OCI-LY7 (cell line): ENCODE results near the gene CBX2. TPM values are rescaled to one million over a fixed set of nuclear protein-coding genes. Genes with fewer than 3 reads are reported as not detected.

Experiments
- BruUV-seq: library from RNA; stranded (reverse); fragments of 400-500 nt; replicated peaks from 2 replicates; lab custom pipeline; 2021; lab: Mats Ljungman, UMichigan
- CTCF ChIA-PET: fragments of 300-600 bp; sonication (Branson Sonifier 250); formaldehyde crosslinking; loops from one replicate; lab custom pipeline; 2022; ENCODE audit warnings: antibody characterized with exemption; ENCODE audit not compliant: unreplicated experiment; lab: Charles Lee
- POLR2A ChIA-PET: fragments of 300-600 bp; sonication (Branson Sonifier 250); formaldehyde crosslinking; loops from one replicate; lab custom pipeline; 2022; ENCODE audit warnings: antibody characterized with exemption; lab: Charles Lee
- DNase-seq: peaks from one replicate; pipeline ENCODE4 v3.0.0-alpha.2; 2015; ENCODE audit warnings: low spot score
- H2AFZ ChIP-seq: fragments of 200-600 bp; sonication (generic), shearing (Covaris generic); 2 replicates; pipeline ENCODE4 v1.6.1; 2014; ENCODE audit warnings: mild to moderate bottlenecking, antibody characterized with exemption, low read length, moderate library complexity
- H3K27ac ChIP-seq: fragments of 200-600 bp; sonication (generic); 2 replicates; pipeline ENCODE4 v1.5.1; 2014; ENCODE audit warnings: mixed run types, low read depth, mild to moderate bottlenecking, moderate library complexity, low read length, inconsistent platforms; ENCODE audit not compliant: poor library complexity, severe bottlenecking
- H3K36me3 ChIP-seq: fragments of 200-600 bp; sonication (generic); 2 replicates; pipeline ENCODE4 v1.6.1; 2014; ENCODE audit warnings: mild to moderate bottlenecking, antibody characterized with exemption, low read length, moderate library complexity, mixed read lengths; ENCODE audit not compliant: insufficient read depth
- H3K4me1 ChIP-seq: fragments of 200-600 bp; sonication (generic); 2 replicates; pipeline ENCODE4 v1.5.1; 2014; ENCODE audit warnings: mild to moderate bottlenecking, low read length; ENCODE audit not compliant: insufficient read depth, poor library complexity, severe bottlenecking
- H3K4me2 ChIP-seq: fragments of 200-600 bp; sonication (generic); 2 replicates; pipeline ENCODE4 v1.6.1; 2014; ENCODE audit warnings: mild to moderate bottlenecking, low read length
- H3K4me3 ChIP-seq: fragments of 200-600 bp; sonication (generic); 2 replicates; pipeline ENCODE4 v1.5.1; 2014; ENCODE audit warnings: mild to moderate bottlenecking, low read depth, low read length; ENCODE audit not compliant: poor library complexity, severe bottlenecking
- H3K79me2 ChIP-seq: fragments of 200-600 bp; sonication (generic); 2 replicates; pipeline ENCODE4 v1.6.1; 2016; ENCODE audit warnings: low read depth, mild to moderate bottlenecking, low read length, moderate library complexity, mixed read lengths; ENCODE audit not compliant: insufficient read depth
- H3K9me2 ChIP-seq: fragments of 200-600 bp; sonication (generic); 2 replicates; pipeline ENCODE4 v1.6.1; 2016; ENCODE audit warnings: mild to moderate bottlenecking, low read length, mixed read lengths; ENCODE audit not compliant: insufficient read depth
- H3K9me3 ChIP-seq: fragments of 200-600 bp; sonication (generic); 2 replicates; pipeline ENCODE4 v1.6.1; 2014; ENCODE audit warnings: mild to moderate bottlenecking, mixed run types, low read length, mixed read lengths
- H4K20me1 ChIP-seq: fragments of 200-600 bp; sonication (generic); 2 replicates; pipeline ENCODE4 v1.6.1; 2014; ENCODE audit warnings: mild to moderate bottlenecking, antibody characterized with exemption, low read length, moderate library complexity, mixed read lengths; ENCODE audit not compliant: insufficient read depth
- CTCF ChIP-seq: fragments of 200-600 bp; sonication (generic); conservative IDR thresholded peaks from 2 replicates; pipeline ENCODE4 v1.5.1; 2014; ENCODE audit warnings: mild to moderate bottlenecking, antibody characterized with exemption, low read length, moderate library complexity, mixed read lengths
- EZH2phosphoT487 ChIP-seq: fragments of 200-600 bp; sonication (generic); IDR thresholded peaks from 2 replicates; pipeline ENCODE4 v1.6.1; 2018; ENCODE audit warnings: low read depth, borderline replicate concordance, mild to moderate bottlenecking, mixed run types, antibody characterized with exemption, low read length, moderate library complexity, mixed read lengths
- intact Hi-C: fragments of 100-400 bp; cut with micrococcal nuclease; formaldehyde crosslinking; loops from one replicate; pipeline ENCODE4 v1.10.0; 2022; ENCODE audit not compliant: unreplicated experiment
- total RNA-seq, 2 experiments: library from RNA; depleted of rRNA in 1 of 2; stranded (reverse); fragments of >200 nt in 1 of 2; shearing (Covaris generic) in 1 of 2; gene quantifications; 2 replicates each; pipeline ENCODE4 v1.2.3, GENCODE V29; 2014 to 2022

CBX2 gene
- total RNA-seq, 2 experiments from 2014 or later, result 27.9 to 29.9 TPM

- no peak overlapping the region for H2AFZ ChIP-seq
- DNase-seq, result no peak
- CTCF ChIA-PET, result no interaction called here
- no peaks in the 10 kb centered on the region for H3K9me3 ChIP-seq
- H3K27ac ChIP-seq, result no peak overlapping the region
- intact Hi-C loops, result loop anchor here (5.0 to 10.0 kb wide), 2 partner anchors 38 to 1475 kb away; partner anchors contain the start of gene CBX2
- H3K36me3 ChIP-seq, result no peaks in the 10 kb centered on the region
- TF ChIP-seq CTCF (no peak), EZH2phosphoT487 (no peak)
- no peak overlapping the region for H3K4me2 ChIP-seq
- POLR2A ChIA-PET, result interaction anchor here (0.7 kb wide), 2 partner anchors 389 to 1142 kb away, joined by 3 read pairs; no protein-coding TSS in a partner anchor
- no peak overlapping the region for H3K4me3 ChIP-seq
- H3K79me2 ChIP-seq, result no peaks in the 10 kb centered on the region
- H3K9me2 ChIP-seq, result no peaks in the 10 kb centered on the region
- no TSS peak for BruUV-seq
- H3K4me1 ChIP-seq, result peaks cover 4% of the 10 kb centered on the region
- H4K20me1 ChIP-seq, result no peaks in the 10 kb centered on the region
Observed at GRCh38 chr17:79739148-79740062, 38.5 kb upstream of the CBX2 start.

- Histone ChIP-seq H3K36me3 (no peaks in the 10 kb centered on the region), H3K9me3 (no peaks in the 10 kb centered on the region), H3K27ac (no peak overlapping the region), H3K79me2 (no peaks in the 10 kb centered on the region), H4K20me1 (no peaks in the 10 kb centered on the region), H3K4me2 (no peak overlapping the region), H3K9me2 (no peaks in the 10 kb centered on the region), H3K4me3 (no peak overlapping the region), H3K4me1 (peaks cover 4% of the 10 kb centered on the region), H2AFZ (no peak overlapping the region)
- no peak for DNase-seq
- CTCF ChIA-PET, result no interaction called here
- no TSS peak for BruUV-seq
- TF ChIP-seq EZH2phosphoT487 (no peak), CTCF (no peak)
- intact Hi-C loops, result loop anchor here (5.0 to 10.0 kb wide), 2 partner anchors 37 to 1476 kb away; partner anchors contain the start of gene CBX2
- POLR2A ChIA-PET, result interaction anchor here (0.7 kb wide), 1 partner anchor 1143 kb away, joined by 3 read pairs; no protein-coding TSS in a partner anchor
Observed at GRCh38 chr17:79740413-79740812, 37.5 kb upstream of the CBX2 start.

- intact Hi-C loops, result loop anchor here (5.0 to 10.0 kb wide), 2 partner anchors 36 to 1477 kb away; partner anchors contain the start of gene CBX2
- no peak overlapping the region for H3K27ac ChIP-seq
- H3K79me2 ChIP-seq, result no peaks in the 10 kb centered on the region
- BruUV-seq, result no TSS peak
- H3K36me3 ChIP-seq, result no peaks in the 10 kb centered on the region
- no peak for DNase-seq
- no peaks in the 10 kb centered on the region for H3K9me2 ChIP-seq
- peaks cover 6% of the 10 kb centered on the region for H3K4me1 ChIP-seq
- H2AFZ ChIP-seq, result no peak overlapping the region
- H3K9me3 ChIP-seq, result no peaks in the 10 kb centered on the region
- H3K4me2 ChIP-seq, result no peak overlapping the region
- ChIA-PET CTCF (no interaction called here), POLR2A (no interaction called here)
- no peak for TF ChIP-seq EZH2phosphoT487
- no peak for TF ChIP-seq CTCF
- H4K20me1 ChIP-seq, result no peaks in the 10 kb centered on the region
- no peak overlapping the region for H3K4me3 ChIP-seq
Observed at GRCh38 chr17:79741401-79741750, 36.6 kb upstream of the CBX2 start.
